HG03571 (cell line): ENCODE data around the gene CDO1.

Source experiments
- ATAC-seq: cut with Tn5 transposase; IDR thresholded peaks from one replicate; pipeline ENCODE4 v1.9.1; 2021; ENCODE audit not compliant: unreplicated experiment

CDO1 gene

DNA sequence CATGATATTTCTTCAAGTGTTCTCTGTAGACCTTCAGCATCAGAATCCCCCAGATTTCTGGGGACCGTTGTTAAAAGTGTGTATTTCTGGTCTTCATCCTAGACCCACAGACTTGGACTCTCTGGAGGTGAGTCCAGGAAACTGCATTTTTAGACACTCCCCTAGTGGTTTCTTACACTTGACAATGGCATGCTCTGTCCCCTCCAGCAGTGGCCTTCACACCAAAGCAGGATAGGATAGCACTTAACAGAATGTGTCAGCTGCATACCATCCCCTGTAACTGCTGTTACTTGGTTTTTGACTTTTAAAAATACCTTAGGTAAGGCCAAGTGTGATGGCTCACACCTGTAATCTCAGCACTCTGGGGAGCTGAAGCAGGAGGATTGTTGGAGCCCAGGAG, 20.8 kb downstream of the CDO1 start:
- no peak for ATAC-seq

DNA sequence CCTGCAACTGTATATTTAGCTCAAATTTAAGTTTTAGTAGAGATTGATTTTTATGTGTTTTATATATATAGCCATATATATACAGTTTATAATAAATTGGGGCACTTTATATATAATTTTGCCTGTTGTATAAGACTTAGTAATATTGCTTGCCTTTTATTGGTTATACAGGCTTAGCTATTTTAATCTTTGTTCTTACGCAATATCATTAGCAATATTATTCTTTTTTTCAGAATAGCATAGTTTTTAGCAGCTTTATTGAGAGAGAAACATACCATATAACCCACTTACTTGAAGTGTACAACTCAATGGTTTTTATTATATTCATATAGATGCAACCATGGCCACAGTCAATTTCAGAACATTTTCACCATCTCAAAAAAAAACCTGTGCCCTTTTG, 28.0 kb downstream of the CDO1 start:
- no peak for ATAC-seq

DNA sequence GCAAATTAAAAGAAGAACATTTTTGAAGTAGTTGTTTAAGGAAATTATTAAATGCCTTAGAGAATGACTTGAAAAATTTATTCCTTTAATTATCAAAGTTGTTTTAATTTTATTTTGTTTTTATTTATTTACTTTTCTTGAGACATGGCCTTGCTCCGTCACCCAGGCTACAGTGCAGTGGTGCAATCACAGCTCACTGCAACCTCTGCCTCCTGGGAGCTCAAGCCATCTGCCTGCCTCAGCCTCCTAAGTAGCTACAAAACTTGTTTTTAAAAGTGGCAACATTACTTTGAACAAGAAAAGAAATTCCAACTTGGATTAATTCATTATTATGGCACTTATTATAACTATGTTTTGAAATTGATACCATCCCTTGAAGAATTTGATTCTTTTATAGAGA, 29.0 kb downstream of the CDO1 start:
- ATAC-seq = no peak

DNA sequence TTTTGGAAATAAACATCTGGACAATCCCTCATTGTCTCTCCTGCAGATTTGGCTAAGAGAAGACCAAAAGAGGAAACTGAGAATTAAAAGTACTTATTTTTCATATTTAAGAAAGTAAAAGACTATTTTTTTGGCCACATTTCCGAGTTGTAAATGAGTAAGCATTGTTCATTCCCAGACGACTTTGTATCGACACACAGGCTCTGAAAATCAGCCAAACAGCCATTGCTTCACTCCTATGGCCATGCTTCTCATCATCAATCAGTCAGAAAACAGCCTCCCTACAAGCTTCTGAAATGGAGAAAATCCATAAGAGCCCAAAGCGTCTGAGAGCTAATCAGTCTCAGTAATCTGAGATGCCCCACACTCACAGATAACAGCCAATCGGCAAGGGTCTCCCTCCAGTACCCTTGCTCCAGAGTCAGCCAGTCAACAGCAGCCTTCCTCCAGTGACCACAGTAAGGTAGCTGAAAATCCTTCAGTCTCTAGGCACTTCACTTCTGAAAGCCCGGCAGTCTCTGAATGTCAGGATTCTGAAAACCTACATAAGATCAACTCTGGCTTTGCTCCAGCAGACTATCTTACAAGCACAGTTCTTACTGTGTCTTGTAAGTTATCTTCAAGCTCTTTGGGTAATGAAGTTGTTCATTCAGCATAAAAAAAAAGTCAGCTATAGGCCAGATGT, 30.9 kb downstream of the CDO1 start:
- no peak for ATAC-seq

DNA sequence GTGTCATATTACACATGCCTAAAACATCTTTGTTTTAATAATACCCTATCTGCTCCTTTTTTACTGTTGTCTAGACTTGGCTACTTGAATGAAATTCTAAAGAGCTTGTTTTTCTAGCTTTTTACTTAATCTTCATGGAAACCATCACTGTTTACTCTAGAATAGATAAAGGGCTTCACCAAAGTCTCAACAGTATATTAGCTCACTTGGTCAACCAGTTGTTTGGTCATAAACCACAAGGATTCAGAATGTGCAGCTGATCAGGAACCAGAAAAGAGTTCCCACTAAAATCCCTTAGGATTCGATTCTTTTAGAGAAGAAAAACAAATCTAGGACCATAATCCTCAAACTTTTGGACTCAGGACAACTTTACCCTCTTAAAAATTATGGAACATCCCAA, 38.0 kb downstream of the CDO1 start:
- ATAC-seq = no peak

DNA sequence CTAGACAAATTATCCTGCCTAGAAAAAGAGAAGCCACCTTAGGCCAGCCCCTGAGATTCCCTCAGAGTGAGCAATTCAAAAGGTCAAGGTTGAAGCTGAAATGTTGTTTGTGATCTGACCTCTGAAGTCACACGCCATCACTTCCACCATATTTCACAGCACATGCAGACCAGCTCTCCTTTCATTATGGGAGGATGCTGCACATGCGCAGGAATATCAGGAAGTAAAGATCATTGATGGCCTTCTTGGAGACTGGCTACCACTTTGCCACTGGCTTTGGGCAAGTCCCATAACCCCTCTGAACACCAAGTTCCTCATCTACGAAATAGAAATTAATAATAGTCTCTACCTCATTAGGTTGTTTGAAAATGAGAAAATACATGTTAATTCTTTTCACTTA, 39.5 kb downstream of the CDO1 start:
- ATAC-seq = no peak

DNA sequence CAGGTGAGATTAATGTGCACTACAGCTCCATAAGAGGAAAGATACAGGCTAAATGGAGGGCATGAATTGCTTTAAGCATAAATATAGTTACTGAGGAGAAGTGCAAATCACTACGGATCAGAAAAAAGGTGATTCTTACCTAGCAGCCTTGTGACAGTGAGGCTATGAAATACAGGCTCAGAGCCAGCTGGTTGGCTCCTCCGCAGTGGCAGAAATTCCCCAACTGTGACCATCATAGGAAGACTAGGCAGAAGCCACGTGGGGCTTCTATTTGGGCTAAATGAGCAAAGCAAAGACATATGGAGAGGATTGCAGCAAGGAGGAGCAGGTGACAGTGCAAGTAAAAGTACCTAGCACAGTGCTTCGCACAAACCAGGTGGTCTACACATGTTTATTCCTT, 40.5 kb downstream of the CDO1 start:
- no peak for ATAC-seq

DNA sequence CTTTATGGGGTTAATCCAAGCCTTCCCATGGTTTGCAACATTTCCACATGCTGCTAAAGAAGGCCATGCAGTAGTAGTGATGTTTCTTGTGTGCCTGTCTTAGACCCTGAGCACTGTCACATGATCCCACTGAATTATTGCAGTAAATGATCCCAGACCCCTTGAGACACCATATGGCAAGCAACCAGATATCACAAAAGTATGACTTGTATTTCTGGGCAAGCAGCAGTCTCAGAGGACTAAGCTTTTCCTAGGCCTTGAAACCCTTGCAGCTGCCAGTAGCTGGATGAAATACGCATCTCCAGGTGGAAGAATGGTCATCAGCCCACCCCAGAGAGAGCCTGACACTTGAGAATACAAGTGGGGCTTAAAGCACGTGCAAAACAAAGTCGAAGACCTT, 41.8 kb downstream of the CDO1 start:
- ATAC-seq = no peak

GRCh38 chr5:115772731-115773475, 43.6 kb downstream of the CDO1 start:
- ATAC-seq = no peak

DNA sequence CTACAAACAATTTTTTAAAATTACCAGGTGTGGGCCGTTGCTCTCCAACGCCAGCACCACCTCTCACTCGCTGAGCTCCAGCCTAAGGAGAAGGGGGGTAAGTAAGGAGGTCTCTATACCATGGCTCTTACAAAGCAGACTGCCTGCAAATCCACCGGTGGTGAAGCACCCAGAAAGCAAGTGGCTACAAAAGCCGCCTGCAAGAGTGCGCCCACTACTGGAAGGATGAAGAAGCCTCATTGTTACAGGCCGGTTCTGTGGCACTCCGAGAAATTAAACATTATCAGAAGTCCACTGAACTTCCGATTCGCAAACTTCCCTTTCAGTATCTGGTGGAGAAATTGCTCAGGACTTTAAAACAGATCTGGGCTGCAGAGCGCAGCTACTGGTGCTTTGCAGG, 46.0 kb downstream of the CDO1 start:
- no peak for ATAC-seq

DNA sequence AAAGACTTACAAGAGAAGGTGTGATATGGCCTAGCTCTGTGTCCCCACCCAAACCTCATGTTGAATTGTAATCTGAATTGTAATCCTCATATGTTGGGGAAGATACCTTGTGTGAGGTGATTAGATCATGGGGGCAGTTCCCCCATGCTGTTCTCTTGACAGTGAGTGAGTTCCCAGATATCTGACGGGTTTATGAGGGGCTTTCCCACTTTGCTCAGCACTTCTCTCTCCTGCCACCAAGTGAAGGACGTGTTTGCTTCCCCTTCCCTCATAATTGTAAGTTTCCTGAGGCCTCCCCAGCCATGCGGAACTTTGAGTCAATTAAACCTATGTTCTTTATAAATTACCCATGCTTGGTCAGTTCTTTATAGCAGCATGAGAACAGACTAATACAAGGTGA, 49.0 kb downstream of the CDO1 start:
- ATAC-seq = no peak

GRCh38 chr5:115766608-115767007, 49.9 kb downstream of the CDO1 start:
- no peak for ATAC-seq

DNA sequence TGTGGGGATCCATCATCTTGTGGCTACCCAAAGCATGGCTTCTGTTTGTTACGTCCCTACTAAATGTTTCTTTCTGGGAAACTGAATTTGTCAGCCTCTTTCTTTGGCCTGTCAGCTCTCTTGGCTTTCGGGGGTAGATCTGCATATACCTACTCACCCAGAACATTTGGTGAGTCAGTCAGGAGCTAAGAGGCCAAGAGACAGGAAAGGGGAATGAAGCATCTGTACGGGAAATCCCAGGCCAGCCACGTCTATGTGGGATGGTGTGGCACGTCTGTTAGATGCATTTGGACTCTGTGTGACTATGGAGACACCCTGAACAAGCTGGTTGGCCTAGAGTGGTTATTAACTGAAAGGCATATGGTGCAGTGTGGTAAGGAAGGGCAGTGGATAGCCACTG, 58.1 kb downstream of the CDO1 start:
- no peak for ATAC-seq

DNA sequence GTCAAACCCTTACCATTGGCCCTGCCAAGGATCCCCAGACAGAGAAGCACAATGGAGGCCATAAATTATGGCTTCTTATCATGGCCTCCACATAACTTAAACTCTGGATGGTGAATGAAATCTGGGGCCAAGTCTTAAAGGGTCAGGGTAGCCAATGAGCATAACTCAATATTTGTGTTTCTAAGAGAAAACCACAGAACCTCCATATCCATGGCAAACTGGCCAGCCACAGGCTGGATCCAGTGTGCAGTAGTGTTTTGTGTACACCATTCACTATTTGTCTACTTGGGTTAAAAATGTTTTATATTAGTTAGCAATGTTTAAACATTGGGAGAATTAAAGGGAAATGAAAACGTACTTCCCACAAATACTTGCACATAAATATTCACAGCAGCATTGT, 60.8 kb downstream of the CDO1 start:
- no peak for ATAC-seq
